Large intestine (tissue), 3 donors: ENCODE results near the gene ICA1. TPM values are rescaled to one million over a fixed set of nuclear protein-coding genes. Genes with fewer than 3 reads are reported as not detected.
"Not testable (repeated sequence)": the region's sequence is repeated elsewhere in the genome, so short reads cannot be mapped to it uniquely, and the experiment has no call there.

Experiments used
- DNase-seq, 2 donors: peaks; one replicate each; pipeline versions ENCODE4 v3.0.0 to v3.0.0-alpha.2; 2013
- H3K27ac ChIP-seq: one replicate; pipeline ENCODE4 v1.5.1; 2013; ENCODE audit warnings: low read length
- H3K27me3 ChIP-seq: 2 replicates; pipeline ENCODE4 v1.6.1; 2013; ENCODE audit warnings: low read length; ENCODE audit not compliant: control insufficient read depth, insufficient read depth
- H3K36me3 ChIP-seq: 2 replicates; pipeline ENCODE4 v1.6.1; 2013; ENCODE audit warnings: low read length; ENCODE audit not compliant: control insufficient read depth, insufficient read depth
- H3K4me1 ChIP-seq: one replicate; pipeline ENCODE4 v1.6.1; 2013; ENCODE audit warnings: low read length; ENCODE audit not compliant: control insufficient read depth, insufficient read depth
- H3K4me3 ChIP-seq: one replicate; pipeline ENCODE4 v1.5.1; 2013; ENCODE audit warnings: low read length
- H3K9me3 ChIP-seq: one replicate; pipeline ENCODE4 v1.6.1; 2013; ENCODE audit warnings: mild to moderate bottlenecking, low read depth, low read length, moderate library complexity; ENCODE audit not compliant: control insufficient read depth
- WGBS: methylation state at CpG from one replicate; pipeline ENCODE4 v1.1.5; 2013; ENCODE audit warnings: low lambda C conversion rate; ENCODE audit not compliant: insufficient coverage; 5-methylcytosine and 5-hydroxymethylcytosine counted together
- polyA plus RNA-seq: library from polyadenylated mRNA; unstranded; fragments of 120-200 nt; gene quantifications from one replicate; pipeline ENCODE4 v1.2.1, GENCODE V29; 2013

Gene ICA1
- polyA plus RNA-seq, 1 donor: 51.6 TPM

- Histone ChIP-seq H3K4me3 (no peak overlapping the region), H3K27ac (no peak overlapping the region), H3K36me3 (no peaks in the 10 kb centered on the region), H3K9me3 (no peaks in the 10 kb centered on the region), H3K4me1 (no peaks in the 10 kb centered on the region), H3K27me3 (no peaks in the 10 kb centered on the region)
- no CpG with 5 or more reads among the region's 4 CpGs for WGBS
- DNase-seq: no peak
These were observed 156.4 kb downstream of the ICA1 start for GRCh38 chr7:8105449-8106095.

DNA sequence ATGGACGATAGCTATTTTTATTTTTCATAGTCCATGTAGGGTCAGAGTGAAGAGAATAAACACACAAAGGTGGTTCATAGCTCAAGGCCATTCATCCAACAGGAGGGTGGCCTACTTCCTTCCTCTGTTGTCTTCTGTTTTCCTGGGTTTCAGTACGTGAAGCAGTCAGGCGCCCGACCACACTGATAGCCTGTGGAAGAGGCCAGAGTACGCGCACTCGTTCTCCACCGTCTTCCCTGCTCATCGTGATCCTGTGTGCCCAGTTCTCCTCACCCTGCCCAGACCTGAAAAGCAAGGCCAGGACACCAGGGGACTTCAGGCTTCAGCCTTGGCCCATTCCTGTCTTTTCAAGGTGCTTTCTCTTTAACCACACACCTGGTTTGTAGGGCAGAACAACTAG is 158.7 kb downstream of the ICA1 start:
- no CpG with 5 or more reads among the region's 9 CpGs for WGBS
- no peaks in the 10 kb centered on the region for H3K4me1 ChIP-seq
- H3K27me3 ChIP-seq: no peaks in the 10 kb centered on the region
- H3K27ac ChIP-seq: no peak overlapping the region
- no peak for DNase-seq
- no peak overlapping the region for H3K4me3 ChIP-seq
- H3K36me3 ChIP-seq: no peaks in the 10 kb centered on the region
- no peaks in the 10 kb centered on the region for H3K9me3 ChIP-seq

DNA sequence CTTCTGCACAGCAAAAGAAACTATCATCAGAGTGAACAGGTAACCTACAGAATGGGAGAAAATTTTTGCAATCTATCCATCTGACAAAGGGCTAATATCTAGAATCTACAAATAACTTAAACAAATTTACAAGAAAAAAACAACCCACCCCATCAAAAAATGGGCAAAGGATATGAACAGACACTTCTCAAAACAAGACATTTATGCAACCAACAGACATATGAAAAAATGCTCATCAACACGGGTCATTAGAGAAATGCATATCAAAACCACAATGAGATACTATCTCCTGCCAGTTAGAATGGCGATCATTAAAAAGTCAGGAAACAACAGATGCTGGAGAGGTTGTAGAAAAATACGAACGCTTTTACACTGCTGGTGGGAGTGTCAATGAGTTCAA is 160.7 kb downstream of the ICA1 start:
- H3K9me3 ChIP-seq, H3K27me3 ChIP-seq, H3K27ac ChIP-seq, H3K4me3 ChIP-seq, H3K4me1 ChIP-seq, H3K36me3 ChIP-seq, DNase-seq: not testable (repeated sequence)
- WGBS: 83% methylated on average over 1 of the region's 4 CpGs

- Histone ChIP-seq H3K36me3 (no peaks in the 10 kb centered on the region), H3K4me3 (no peak overlapping the region), H3K27ac (peak overlapping the region; percentile 47), H3K4me1 (peaks cover 3% of the 10 kb centered on the region), H3K27me3 (no peaks in the 10 kb centered on the region), H3K9me3 (no peaks in the 10 kb centered on the region)
- peak; percentile 24 to 69 for DNase-seq
- WGBS: 87% methylated on average over 3 of the region's 8 CpGs
These were observed 167.5 kb downstream of the ICA1 start for GRCh38 chr7:8094164-8095140.

GRCh38 chr7:8092140-8092539 is 169.8 kb downstream of the ICA1 start:
- Histone ChIP-seq H3K27ac (no peak overlapping the region), H3K36me3 (no peaks in the 10 kb centered on the region), H3K4me1 (peaks cover 3% of the 10 kb centered on the region), H3K27me3 (no peaks in the 10 kb centered on the region), H3K4me3 (no peak overlapping the region), H3K9me3 (no peaks in the 10 kb centered on the region)
- no peak for DNase-seq
- no CpG with 5 or more reads among the region's 2 CpGs for whole genome bisulfite sequencing

DNA sequence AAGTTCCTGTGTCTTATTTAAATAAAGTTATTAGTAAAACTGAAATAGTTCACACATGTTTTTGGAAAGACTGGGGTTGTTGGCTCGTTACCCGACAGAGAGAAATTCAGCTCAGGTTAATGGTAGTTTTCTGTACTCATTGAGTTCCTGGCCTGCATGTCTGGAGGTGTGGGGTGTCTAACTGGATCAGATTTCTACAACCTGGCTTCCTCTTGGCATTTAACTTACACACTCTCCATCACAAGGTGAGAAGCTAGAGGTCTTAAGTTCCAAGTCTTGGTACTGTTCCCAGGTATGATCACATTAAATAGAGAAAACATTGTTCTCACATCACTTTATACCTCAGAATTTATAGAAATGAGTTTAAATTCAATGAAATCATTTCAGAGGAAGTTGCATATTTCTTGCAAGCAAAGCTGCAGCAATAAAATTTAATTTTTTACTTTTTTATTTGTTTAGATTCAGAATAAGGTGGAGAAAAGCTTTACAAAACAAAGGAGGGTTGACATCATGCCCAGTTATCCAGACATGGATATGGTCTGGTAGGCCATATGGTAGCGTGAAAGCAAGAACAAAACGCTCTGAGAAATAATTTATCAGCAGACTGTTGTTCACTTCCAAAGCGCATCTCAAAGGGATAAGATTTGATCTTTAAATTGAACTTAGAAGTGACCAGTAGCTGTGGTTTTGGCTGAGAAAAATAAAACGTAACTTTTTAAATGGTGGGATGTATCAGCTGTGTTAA is 172.8 kb downstream of the ICA1 start:
- H3K4me1 ChIP-seq: no peaks in the 10 kb centered on the region

DNA sequence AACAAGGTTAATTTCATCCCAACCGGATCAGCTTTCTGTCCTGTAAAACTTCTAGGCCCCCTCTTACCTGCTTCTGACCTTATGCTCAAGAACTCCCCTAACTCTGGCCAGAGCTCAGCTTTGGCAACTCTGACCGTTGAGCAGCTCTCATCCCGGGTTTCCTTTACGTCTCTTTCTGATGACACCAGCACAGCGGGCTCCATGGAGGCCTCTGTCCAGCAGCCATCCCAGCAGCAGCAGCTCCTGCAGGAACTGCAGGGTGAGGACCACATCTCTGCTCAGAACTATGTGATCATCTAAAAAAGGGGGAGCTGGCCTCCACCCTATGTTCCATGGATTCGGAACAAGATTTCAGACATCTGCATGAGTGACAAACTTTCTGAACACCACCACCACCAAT is 175.7 kb downstream of the ICA1 start:
- Histone ChIP-seq H3K9me3 (no peaks in the 10 kb centered on the region), H3K4me3 (no peak overlapping the region), H3K27me3 (no peaks in the 10 kb centered on the region), H3K36me3 (peaks cover 12% of the 10 kb centered on the region), H3K4me1 (no peaks in the 10 kb centered on the region), H3K27ac (no peak overlapping the region)
- WGBS: 100% methylated on average over 1 of the region's 6 CpGs
- DNase-seq: no peak

More for the DNA sequence above, 172.8 kb downstream of the ICA1 start:
- Histone ChIP-seq H3K27me3 (no peaks in the 10 kb centered on the region), H3K4me3 (no peak overlapping the region), H3K36me3 (peaks cover 12% of the 10 kb centered on the region), H3K27ac (no peak overlapping the region), H3K9me3 (no peaks in the 10 kb centered on the region)
- 100% methylated on average over 2 of the region's 6 CpGs for WGBS
- no peak for DNase-seq

DNA sequence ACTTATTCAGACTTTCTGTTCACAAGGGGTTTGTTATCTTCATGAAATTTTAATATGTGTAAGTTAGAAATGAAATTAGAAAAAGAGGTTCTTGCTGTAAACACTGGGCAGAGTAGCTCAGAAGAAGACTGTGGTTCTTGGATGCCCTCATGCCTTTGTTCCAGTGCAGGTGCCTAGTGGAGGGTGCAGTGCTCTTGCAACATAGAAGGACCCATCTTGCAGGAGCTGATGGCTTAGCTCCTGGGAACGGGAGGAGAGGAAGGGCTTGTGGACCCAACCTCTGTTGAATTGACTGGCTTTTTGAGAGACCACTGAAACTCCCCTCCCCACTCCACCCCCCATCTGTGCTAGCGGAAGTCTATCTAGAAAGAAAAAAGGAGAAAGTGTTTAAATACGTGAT is 176.5 kb downstream of the ICA1 start:
- DNase-seq: no peak
- no peaks in the 10 kb centered on the region for H3K9me3 ChIP-seq
- no peak overlapping the region for H3K27ac ChIP-seq
- peaks cover 12% of the 10 kb centered on the region for H3K36me3 ChIP-seq
- no peaks in the 10 kb centered on the region for H3K27me3 ChIP-seq
- no peak overlapping the region for H3K4me3 ChIP-seq
- H3K4me1 ChIP-seq: no peaks in the 10 kb centered on the region
- WGBS: no CpG with 5 or more reads among the region's 3 CpGs

DNA sequence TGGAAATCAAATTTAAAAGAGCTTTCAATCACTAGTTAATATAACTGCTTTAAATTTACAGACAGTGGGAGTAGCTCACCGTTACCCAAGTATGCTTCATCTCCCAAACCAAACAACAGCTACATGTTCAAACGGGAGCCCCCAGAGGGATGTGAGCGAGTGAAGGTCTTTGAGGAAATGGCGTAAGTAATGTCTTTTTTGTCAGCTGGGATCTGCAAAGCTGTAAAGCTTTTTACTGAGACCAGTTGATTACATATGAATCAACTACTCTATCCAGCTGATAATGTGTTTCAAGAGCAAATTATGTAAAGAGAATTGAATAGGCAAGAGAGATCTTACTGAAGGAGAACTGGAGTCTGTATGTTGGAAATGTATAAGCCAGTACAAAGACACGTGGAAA is 177.1 kb downstream of the ICA1 start:
- no CpG with 5 or more reads among the region's 5 CpGs for WGBS
- H3K27me3 ChIP-seq: no peaks in the 10 kb centered on the region
- no peaks in the 10 kb centered on the region for H3K9me3 ChIP-seq
- H3K4me3 ChIP-seq: no peak overlapping the region
- no peak overlapping the region for H3K27ac ChIP-seq
- H3K4me1 ChIP-seq: no peaks in the 10 kb centered on the region
- no peak for DNase-seq
- H3K36me3 ChIP-seq: peaks cover 12% of the 10 kb centered on the region

DNA sequence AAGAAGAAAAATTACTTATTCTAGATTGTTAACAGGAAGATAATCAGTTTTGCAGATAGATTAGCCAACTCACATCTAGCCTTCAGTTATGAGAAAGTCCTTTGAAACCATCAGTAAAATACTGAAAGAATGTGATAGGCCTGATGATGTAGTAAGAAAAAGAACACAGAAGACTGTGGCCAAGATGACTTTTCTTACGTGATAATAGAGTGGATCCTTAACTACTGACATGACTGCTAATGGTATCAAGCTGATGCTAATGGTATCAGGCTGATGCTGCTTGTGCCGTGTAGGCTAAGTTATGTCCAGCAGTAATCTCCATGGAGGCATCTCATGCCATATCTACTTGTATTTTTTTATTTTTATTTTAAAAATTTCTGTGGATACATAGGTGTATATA is 179.2 kb downstream of the ICA1 start:
- Histone ChIP-seq H3K4me1 (no peaks in the 10 kb centered on the region), H3K4me3 (no peak overlapping the region), H3K9me3 (no peaks in the 10 kb centered on the region), H3K36me3 (peaks cover 12% of the 10 kb centered on the region), H3K27me3 (no peaks in the 10 kb centered on the region), H3K27ac (no peak overlapping the region)
- no peak for DNase-seq
- WGBS: no CpG with 5 or more reads among the region's 2 CpGs
